ENCODE measurements around the gene APCDD1L. TPM values are rescaled to one million over a fixed set of nuclear protein-coding genes. Genes with fewer than 3 reads are reported as not detected.
"Not testable (repeated sequence)": the region's sequence is repeated elsewhere in the genome, so short reads cannot be mapped to it uniquely, and the experiment has no call there.

APCDD1L gene
- polyA plus RNA-seq, 2 donors = 0.06 to 0.09 TPM

DNA sequence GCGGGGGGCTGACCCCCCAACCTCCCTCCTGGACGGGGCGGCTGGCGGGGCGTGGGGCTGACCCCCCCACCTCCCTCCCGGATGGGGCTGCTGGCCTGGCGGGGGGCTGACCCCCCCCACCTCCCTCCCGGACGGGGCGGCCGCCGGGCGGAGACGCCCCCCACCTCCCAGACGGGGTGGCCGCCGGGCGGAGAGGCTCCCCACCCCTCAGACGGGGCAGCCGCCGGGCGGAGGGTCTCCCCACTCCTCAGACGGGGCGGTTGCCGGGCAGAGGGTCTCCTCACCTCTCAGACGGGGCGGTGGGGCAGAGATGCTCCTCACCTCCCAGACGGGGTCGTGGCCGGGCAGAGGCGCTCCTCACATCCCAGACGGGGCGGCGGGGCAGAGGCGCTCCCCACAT, 101.0 kb downstream of the APCDD1L start:
- H3K9me3 ChIP-seq (ENCODE audit: control insufficient read depth in 2 of 2, insufficient read depth in 1 of 2, low read depth in 1 of 2, low read length in 1 of 2); H3K27me3 ChIP-seq (ENCODE audit: control insufficient read depth in 1 of 2, insufficient read depth in 2 of 2, low read length in 2 of 2); H3K36me3 ChIP-seq (ENCODE audit: control insufficient read depth in 2 of 2, insufficient read depth in 2 of 2, low read length in 1 of 2); H3K4me1 ChIP-seq (ENCODE audit: control insufficient read depth in 2 of 2, insufficient read depth in 2 of 2, low read length in 1 of 2); H3K27ac ChIP-seq (ENCODE audit: low read depth in 2 of 2, low read length in 1 of 2); H3K4me3 ChIP-seq (ENCODE audit: low read depth in 1 of 2, low read length in 2 of 2): not testable (repeated sequence)
- 96 to 98% methylated on average over 13 to 32 of the region's 35 CpGs for WGBS, 2 donors

Other genes with a start within 250 kb of the APCDD1L start
- 1 to 10 TPM; 9.4 to 9.7 TPM for gene RAB22A, start 205.7 kb downstream of the APCDD1L start, polyA plus RNA-seq
- 10 to 100 TPM; 19.7 to 20.2 TPM for gene VAPB, start 126.2 kb downstream of the APCDD1L start, polyA plus RNA-seq
- 10 to 100 TPM; 27.3 to 51.0 TPM for gene STX16, start 135.9 kb upstream of the APCDD1L start, polyA plus RNA-seq
- gene NPEPL1, start 177.4 kb upstream of the APCDD1L start, polyA plus RNA-seq = 10 to 100 TPM; 33.2 to 42.7 TPM